Bronchial epithelial cell (primary cell): ENCODE data around the gene XRCC4. TPM values are rescaled to one million over a fixed set of nuclear protein-coding genes. Genes with fewer than 3 reads are reported as not detected.

Experiments
- DNase-seq: peaks from one replicate; pipeline ENCODE4 v3.0.0-alpha.2; 2010; ENCODE audit warnings: low read depth
- FAIRE-seq: peaks from 2 replicates; lab custom pipeline; 2011; peaks lifted over from hg19 to GRCh38; lab: Jason Lieb, UNC
- H3K27me3 ChIP-seq: 2 replicates; pipeline ENCODE4 v1.5.1; 2011; ENCODE audit warnings: low read length; ENCODE audit not compliant: control insufficient read depth, insufficient read depth
- H3K36me3 ChIP-seq: 2 replicates; pipeline ENCODE4 v1.5.1; 2011; ENCODE audit warnings: low read length; ENCODE audit not compliant: control insufficient read depth, insufficient read depth
- H3K4me3 ChIP-seq: 2 replicates; pipeline ENCODE4 v1.5.1; 2011; ENCODE audit warnings: mild to moderate bottlenecking, low read depth, low read length, control low read depth
- CTCF ChIP-seq: IDR thresholded peaks from 2 replicates; pipeline ENCODE4 v1.5.1; 2011; ENCODE audit warnings: mild to moderate bottlenecking, moderate library complexity, low read length, control low read depth, inconsistent platforms; ENCODE audit not compliant: insufficient read depth, severe bottlenecking
- total RNA-seq: library from RNA; depleted of rRNA; stranded (reverse); fragments of >200 nt; gene quantifications from 2 replicates; pipeline ENCODE4 v1.2.1, GENCODE V29; 2014

XRCC4 gene
- total RNA-seq, 1 donor from 2014 or later = 9.5 TPM

GRCh38 chr5:83093692-83094091 lies 16.3 kb downstream of the XRCC4 start:
- no peak for FAIRE-seq
- H3K27me3 ChIP-seq = no peaks in the 10 kb centered on the region
- no peak for DNase-seq
- H3K4me3 ChIP-seq = no peak overlapping the region
- no peak for TF ChIP-seq CTCF
- H3K36me3 ChIP-seq = no peaks in the 10 kb centered on the region

DNA sequence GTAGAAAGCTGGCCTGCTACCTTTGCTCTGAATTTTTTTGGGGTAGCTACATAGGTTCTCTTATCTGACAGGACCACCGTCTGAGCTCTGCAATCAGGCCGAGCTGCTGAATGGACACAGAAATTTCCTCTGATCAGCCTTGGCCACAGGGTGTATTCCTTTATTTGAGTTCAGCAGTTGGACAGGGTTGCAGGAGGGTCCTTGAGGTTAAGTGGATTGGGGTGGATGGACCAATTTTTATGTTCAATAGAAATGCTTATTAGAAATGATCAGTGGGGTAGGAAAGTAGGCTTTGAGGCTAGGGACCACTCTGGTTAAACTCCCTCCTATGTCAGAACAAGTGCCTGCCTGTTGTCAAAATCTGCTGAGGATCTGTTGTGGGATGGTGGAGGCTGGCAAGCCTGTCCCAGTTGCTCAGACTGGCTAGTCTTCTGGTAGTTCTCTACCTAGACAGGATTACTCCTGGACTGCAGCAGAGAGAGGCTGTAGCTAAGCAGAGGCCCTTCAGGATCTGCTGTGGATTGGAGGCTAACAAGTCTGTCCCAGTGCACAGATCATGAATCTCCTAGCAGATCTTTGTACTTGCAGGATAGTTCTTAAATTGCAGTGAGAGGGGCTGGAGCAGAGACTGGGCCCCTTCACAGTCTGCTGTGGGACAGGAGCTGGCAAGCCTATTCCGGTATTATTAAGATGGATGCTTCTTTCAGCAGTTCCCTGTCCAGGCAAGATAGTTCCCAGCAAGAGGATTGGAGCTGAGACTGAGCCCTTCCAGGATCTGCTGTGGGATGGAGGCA lies 18.0 kb downstream of the XRCC4 start:
- no peak for DNase-seq
- H3K27me3 ChIP-seq = no peaks in the 10 kb centered on the region
- FAIRE-seq = no peak
- no peak for TF ChIP-seq CTCF
- no peaks in the 10 kb centered on the region for H3K36me3 ChIP-seq
- no peak overlapping the region for H3K4me3 ChIP-seq

DNA sequence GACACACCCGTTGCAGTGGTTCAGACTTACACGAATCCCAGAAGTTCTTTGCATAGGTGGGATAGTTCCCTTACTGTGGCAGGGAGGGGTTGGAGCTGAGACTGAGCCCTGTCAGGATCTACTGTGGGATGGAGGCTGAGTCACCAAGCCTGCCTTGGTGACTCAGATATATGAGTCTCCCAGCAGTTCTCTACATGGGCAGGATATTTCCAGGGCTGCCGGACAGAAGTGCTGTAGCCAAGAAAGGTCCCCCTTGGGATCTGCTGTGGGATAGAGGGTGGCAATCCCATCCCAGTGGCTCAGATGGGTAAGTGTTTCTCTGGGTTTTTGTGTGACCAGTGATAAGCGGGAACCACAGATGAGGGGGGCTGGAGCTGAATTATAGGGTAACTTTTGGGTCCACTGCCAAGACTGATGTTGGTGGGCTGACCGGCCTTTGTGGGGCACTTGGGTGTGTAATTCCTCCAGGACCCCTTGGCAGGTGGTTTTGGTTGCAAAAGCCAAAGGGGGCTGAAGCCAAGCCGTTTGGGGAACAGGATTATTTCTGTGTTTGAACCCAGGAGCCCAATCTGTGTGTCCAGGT lies 18.7 kb downstream of the XRCC4 start:
- TF ChIP-seq CTCF = no peak
- H3K27me3 ChIP-seq = no peaks in the 10 kb centered on the region
- DNase-seq (peak; percentile 90), FAIRE-seq (no peak)
- no peaks in the 10 kb centered on the region for H3K36me3 ChIP-seq
- H3K4me3 ChIP-seq = no peak overlapping the region

GRCh38 chr5:83096660-83097339 lies 19.5 kb downstream of the XRCC4 start:
- Histone ChIP-seq H3K36me3 (no peaks in the 10 kb centered on the region), H3K27me3 (no peaks in the 10 kb centered on the region), H3K4me3 (no peak overlapping the region)
- no peak for TF ChIP-seq CTCF
- DNase-seq (peak; percentile 64), FAIRE-seq (no peak)

- TF ChIP-seq CTCF = no peak
Measured at GRCh38 chr5:83097689-83098231, 20.4 kb downstream of the XRCC4 start.

More at GRCh38 chr5:83097689-83098231, 20.4 kb downstream of the XRCC4 start:
- H3K27me3 ChIP-seq = no peaks in the 10 kb centered on the region
- FAIRE-seq (no peak), DNase-seq (peak; percentile 73)
- no peaks in the 10 kb centered on the region for H3K36me3 ChIP-seq
- H3K4me3 ChIP-seq = no peak overlapping the region
